Upper lobe of left lung (tissue), 4 donors: ENCODE measurements around the gene SPOCK1.

Experiments
- CTCF ChIP-seq, 6 experiments: fragments of 450-650 bp in 4 of 6; fragments of 200-600 bp in 2 of 6; sonication (generic) in 2 of 6; IDR thresholded peaks; one replicate each; pipeline ENCODE4 v1.5.1; 2016 to 2019; ENCODE audit warnings: antibody characterized with exemption in 6 of 6
- EP300 ChIP-seq, 4 donors: sonication (generic); formaldehyde crosslinking; IDR thresholded peaks; one replicate each; pipeline ENCODE4 v1.5.1; 2017; ENCODE audit warnings: antibody characterized with exemption in 4 of 4, control low read depth in 2 of 4
- POLR2A ChIP-seq, 4 donors: fragments of 450-650 bp; IDR thresholded peaks; one replicate each; pipeline ENCODE4 v1.5.1; 2016 to 2017; ENCODE audit warnings: antibody characterized with exemption in 4 of 4, mild to moderate bottlenecking in 2 of 4
- POLR2AphosphoS5 ChIP-seq, 2 donors: sonication (generic); formaldehyde crosslinking; IDR thresholded peaks; one replicate each; pipeline ENCODE4 v1.5.1; 2017; ENCODE audit warnings: antibody characterized with exemption in 2 of 2

- TF ChIP-seq CTCF (IDR thresholded peaks at IDR 0.05) (no peak), POLR2A (IDR thresholded peaks at IDR 0.05) (no peak), POLR2AphosphoS5 (IDR thresholded peaks at IDR 0.05) (no peak), EP300 (IDR thresholded peaks at IDR 0.05) (no peak)
These were observed 185.5 kb downstream of the SPOCK1 start for GRCh38 chr5:137313526-137314175.
